DMS53 (cell line): Measurements from ENCODE around the gene DAPK1.

Experiments used
- DNase-seq: peaks from one replicate; lab custom pipeline; 2025; lab: John Stamatoyannopoulos, UW

DAPK1 gene

DNA sequence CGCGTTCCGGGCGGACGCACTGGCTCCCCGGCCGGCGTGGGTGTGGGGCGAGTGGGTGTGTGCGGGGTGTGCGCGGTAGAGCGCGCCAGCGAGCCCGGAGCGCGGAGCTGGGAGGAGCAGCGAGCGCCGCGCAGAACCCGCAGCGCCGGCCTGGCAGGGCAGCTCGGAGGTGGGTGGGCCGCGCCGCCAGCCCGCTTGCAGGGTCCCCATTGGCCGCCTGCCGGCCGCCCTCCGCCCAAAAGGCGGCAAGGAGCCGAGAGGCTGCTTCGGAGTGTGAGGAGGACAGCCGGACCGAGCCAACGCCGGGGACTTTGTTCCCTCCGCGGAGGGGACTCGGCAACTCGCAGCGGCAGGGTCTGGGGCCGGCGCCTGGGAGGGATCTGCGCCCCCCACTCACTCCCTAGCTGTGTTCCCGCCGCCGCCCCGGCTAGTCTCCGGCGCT lies at the start of gene DAPK1:
TSS of gene DAPK1 (plus strand) at position 264 of the 442 bp plus-strand sequence. CDS start 1,211 bp downstream, outside the sequence.
- peak; percentile 74 for DNase-seq

DNA sequence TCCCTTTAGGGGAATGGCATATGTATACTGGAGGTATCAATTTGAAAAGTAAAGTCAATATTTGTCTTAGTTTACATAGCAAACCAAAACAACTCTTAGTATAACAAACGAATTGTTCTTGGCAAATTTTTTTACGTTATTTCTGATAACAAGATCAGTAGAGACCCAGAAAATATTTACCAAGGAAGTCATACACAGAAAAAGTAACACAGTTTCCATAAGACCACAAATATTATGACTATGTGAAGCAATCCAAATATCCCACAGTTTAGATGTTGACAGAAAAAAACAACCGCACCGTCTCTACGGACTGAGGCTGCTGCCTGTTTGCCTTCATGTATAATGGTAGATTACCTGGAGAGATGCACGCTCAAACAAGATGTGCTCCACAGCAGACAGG lies 46.5 kb upstream of the DAPK1 start:
- DNase-seq, result peak; percentile 67

DNA sequence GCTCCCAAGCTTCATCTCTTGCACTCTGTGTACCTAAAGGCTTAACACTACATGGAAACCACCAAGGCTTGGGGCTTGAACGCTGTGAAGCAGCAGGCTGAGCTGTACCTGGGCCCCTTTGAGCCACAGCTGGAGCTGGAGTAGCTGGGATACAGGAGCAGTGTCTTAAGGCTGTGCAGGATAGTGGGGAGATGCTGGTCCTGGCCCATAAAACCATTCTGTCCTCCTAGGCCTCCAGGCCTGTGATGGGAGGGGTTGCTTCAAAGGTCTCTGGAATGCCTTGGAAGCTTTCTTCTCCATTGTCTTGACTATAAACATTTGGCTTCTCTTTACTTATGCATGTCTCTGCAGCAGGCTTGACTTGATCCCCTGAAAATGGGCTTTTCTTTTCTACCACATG lies 42.3 kb upstream of the DAPK1 start:
- DNase-seq, result no peak

DNA sequence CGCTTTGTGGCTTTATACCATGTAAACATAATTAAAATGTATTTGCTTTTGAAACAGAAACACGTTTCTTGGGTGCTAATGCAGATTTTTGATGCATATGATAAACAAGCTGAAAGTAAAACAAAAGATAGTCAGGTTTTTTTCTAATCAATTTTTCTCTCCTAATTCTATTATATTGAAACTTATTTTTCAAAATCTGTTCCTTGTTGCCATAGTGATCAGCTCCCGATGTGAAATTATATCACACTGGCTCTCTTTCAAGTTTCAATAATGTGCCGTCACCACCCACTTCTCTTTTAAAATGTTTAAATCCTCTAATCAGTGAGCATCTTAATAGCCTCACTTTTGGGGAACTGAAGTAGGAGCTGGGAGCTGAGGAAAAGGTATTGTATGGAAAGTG lies 36.4 kb upstream of the DAPK1 start:
- DNase-seq, result no peak

DNA sequence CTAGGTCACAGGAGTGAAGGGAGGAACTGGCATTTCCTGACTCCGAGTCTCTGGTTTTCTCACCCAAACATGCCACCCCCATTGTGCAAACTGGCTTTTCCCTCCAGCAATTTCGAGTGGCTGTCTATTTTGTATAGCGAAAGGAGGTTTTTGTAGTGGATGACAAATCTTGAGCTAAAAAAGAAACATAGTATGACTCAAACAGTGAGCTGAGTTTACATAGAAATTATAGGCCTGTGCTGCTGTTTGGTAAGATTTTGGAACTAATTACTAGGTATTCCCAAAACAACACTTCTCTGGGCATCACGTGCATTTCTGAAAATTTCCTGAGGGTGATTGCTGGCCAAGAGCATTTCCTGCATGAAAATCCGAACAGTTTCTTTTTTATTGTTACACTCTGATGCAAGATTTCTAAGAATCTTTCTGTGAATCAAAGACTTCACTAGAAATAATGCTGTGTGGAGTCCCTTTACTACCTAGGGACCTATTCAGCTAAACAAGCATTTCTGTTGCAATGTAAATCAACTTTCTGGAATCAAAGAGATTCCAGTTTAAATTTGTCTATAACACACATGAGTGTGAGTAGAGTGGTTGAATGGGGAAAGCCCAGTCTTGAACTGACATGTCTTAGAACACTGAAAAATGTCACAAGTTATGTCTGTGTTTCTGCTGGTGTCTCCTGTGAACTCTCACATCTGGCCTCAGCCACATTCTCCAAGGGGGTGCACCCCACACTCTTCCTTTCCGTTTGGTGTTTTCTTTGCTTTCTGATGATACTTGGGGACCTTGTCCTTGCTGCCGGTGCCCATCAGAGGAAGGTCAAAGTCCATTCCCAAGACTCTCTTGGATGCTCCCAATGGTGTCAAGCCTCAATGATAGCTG lies 33.3 kb upstream of the DAPK1 start:
- DNase-seq, result no peak

DNA sequence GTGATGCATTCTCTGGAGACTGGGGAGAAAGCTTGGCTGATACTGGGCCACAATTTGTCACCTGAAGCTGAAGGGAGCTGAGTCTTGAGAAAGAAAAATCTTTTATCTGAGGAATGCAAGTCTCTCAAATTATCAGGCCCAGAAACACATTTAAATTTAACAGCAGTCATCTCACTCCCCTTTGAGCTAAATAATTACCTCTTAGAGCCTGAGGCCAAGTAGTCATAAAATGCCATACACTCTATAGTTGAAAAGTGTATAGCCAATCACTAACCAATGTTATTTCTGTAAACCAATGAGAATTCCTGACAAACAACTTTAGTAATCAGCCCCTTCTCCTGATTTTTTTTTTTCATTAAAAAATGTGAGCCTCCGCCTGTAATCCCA lies 32.7 kb upstream of the DAPK1 start:
- no peak for DNase-seq

DNA sequence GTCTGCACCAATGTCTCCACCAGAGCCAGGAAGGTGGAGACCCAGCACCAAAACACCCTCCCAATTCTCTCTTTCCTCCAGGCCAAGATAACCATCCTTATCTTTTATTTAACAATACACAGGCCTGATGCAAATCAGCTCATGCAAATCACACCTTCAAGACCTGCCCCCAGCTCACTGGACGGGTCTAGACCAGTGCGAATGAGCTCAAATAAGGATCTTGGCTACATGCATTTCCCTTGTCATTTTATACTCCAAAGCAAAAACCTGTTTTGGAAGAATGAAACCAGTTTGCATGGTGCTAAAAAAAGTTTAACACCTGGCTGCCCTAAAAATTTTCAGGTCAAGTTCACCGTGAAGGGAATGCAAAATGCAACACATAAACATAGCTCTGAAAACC lies 31.9 kb upstream of the DAPK1 start:
- no peak for DNase-seq

DNA sequence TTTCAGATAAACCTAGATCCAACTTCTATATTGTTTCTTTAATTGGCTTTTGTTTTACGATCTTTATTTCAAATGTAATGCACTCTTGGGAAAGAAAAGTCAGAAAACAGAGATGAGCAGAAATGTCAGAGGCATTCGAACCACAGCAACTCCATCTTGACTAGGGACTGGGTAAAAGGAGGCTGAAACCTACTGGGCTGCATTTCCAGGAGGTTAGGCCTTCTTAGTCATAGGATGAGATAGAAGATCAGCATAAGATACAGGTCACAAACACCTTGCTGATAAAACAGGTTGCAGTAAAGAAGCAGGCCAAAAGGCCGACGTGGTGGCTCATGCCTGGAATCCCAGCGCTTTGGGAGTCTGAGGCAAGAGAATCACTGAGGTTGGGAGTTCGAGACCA lies 30.5 kb upstream of the DAPK1 start:
- no peak for DNase-seq

DNA sequence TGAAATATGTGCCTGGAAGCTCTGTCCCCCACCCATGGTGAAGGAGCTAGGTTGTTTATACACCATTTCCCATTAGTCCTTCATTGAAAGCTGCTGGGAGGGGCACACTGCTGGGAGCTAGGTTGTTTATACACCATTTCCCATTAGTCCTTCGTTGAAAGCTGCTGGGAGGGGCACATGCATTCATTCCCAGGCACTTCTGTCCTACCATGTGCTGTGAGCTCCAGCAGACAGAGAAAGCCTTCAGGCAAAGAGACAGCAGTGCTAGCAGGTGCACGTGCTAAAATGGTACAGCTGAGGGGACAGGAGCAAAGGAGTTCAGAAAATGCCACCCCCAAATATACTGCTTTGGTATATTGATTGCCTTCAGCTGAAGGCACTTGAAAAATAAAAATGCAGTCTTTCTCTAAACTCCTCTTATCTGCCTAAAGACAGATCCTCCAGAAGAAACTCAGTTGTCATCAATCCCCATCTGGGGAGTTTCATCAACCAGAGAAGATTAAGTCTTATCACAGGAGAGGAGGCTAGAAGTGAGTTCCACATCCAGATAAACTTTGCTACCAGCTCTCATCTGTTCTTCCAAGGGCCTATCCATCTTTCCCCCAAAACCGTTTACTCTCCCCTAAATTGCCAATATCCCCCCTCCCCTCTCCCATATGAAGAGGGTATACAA lies 27.7 kb upstream of the DAPK1 start:
- DNase-seq, result no peak

DNA sequence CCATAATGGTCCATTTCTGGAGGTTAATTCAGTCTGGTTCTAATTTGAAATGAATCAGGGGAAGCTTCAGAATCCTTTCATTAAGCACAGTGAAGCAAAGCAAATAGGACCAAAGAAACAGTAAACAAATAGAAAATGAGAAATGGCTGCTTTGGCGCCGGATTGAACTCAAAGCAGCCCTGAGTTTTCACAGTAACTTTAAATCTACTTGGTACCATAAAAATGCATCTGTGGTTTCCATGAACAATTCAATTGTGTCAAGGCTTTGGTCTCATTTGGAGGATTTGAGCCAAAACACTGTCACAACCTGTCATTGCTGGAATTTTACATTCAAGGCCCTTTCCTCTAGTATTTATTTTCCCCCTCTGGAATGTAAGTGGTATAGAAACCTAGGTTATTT lies 25.9 kb upstream of the DAPK1 start:
- no peak for DNase-seq

DNA sequence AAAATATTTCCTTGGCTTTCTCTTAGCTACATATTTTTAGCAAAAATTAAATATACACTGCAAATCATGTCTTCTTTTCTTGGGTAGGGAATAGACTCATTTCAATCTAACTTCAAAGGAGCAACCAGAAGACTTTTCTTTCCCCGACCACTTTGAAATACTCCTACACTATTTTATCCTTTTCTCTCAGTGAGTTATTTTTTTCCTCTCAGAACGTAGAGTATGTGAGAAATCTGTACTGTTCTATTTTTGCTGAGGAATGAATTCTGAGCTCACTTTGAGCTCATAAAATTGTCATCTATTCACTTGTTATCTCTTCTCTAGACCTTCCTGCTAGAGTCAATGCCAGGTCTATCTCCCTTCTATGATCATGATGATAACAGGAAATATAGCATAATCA lies 22.2 kb upstream of the DAPK1 start:
- no peak for DNase-seq

DNA sequence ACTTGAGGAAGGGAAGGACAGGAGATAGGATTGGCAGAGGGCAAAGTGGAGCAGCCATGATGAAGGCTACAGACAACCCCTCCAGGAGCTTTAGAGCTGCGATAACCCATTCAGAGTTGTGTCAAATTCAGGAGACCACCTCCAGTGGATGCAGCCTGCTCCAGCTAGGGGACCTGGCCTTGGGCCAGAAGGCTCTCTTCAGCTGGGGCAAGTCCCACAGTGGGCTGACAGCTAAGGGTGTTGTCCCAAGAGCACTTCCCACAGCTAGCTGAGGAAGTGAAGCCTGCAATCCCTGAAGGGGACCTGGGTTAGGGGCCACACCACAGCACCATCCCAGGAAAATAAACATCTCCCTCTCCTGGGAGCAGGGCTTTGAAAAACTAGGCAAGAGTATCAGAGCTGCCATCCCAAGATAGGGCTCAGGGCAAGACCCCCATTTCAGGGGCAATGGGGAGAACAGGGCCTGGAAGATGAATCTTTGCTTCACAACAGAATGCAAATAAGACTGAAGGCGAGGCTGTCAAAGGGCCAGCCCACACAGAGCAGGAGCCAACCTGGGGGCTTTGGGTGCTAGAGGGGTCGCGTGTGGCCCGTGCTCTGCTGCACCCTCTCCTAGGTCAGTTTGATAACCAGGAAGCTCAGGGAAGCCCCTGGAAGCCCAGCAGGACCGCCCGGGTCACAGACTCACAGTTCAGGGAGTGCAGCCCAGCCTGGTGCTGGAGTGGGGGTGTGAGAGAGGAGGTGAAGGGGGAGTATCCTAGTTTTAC lies 19.3 kb upstream of the DAPK1 start:
- DNase-seq, result no peak

DNA sequence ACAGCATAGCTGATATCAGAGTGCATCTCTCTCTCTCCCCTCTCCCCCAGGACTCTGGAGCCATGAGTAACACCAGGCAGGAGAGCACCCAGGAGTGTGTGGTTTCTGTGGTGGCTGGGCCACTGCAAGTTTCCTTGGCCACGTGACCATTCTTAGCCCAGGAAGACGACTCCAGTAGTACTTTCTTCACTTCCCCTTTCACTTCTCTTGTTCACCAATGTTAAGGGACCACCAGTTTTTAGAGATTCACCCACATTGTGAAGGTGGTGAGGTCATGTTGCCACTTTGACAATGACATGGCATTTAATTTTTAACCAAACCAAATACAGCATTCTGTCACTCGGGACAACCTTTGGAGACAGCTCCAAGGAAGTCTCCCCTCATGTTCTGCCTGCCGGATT lies 17.9 kb upstream of the DAPK1 start:
- no peak for DNase-seq

DNA sequence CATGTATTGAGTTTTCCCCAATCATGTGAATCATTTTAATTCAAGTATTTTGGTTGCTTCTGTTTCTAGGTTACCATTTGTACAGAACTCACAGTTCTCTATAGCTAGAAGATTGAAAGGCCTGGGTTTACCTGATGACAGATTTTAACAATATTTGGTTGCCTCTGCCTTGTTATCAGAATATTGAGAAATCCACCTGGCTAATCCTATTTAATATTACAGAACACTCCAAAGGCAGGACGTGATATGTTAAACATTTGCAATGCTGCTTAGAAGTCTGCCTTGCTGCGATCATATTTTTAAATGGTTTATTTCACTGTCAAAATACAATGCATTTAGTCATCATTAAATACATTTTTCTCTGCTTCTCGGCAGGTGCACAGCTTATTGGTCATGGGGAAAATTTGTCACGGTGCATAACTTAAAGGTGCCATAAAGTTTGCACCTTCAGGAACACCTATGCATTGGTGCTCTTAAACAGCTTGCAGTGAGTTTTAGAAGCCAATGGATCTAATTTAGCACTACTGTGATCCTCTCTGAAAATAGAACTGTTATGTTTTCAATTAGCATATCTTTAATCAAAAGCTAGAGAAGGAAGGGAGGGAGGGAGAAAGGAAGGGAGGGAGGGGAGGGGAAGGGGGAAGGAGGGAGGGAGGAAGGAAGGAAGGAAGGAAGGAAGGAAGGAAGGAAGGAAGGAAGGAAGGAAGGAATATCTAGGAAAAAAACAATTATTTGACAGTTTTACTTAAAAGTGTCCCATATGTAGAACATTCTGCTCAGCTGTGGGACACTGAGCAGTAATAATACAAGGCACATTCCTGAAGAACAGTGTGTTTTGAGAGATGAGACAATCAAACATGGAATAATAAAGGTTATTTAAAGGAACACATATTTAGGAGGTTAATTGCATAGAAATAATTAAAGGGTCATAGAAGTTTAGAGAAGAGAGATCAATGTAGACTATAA lies 15.5 kb upstream of the DAPK1 start:
- no peak for DNase-seq

DNA sequence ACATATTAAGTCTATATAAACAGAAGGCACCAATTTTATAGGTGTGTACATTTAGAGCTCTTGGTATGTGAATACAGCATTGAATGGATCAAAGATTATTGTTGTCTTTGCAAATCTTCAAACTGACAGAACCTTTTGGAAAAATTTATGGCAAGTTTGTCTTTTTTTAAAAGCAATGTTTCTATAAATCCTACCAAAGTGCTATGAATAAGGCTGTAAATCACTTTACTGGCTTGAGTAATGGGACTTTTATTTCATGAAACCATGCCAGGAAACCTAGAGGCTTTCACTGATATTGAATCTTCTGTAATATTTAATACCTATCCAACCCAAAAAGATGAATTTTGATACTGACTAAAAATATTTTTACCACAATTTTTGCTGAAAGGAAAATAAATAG lies 7.4 kb upstream of the DAPK1 start:
- DNase-seq, result no peak

DNA sequence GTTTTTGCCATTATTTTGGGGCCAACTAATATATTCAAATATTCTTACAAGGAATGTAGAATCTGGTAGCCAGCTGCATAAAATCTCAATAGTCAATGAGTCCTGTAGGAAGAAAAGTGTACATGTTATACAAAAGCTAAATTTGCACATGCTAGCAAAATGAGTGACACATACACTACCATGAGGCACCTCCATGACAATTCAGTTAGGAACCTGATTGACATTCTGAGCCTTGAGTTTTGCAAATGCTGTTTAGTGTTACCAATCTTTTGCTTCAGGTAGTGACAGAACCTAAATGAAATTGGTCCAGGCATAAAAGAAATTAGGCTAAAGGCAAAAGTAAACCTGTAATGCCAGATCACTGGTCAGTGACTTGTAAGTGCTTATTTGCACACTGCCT lies 6.8 kb upstream of the DAPK1 start:
- no peak for DNase-seq

DNA sequence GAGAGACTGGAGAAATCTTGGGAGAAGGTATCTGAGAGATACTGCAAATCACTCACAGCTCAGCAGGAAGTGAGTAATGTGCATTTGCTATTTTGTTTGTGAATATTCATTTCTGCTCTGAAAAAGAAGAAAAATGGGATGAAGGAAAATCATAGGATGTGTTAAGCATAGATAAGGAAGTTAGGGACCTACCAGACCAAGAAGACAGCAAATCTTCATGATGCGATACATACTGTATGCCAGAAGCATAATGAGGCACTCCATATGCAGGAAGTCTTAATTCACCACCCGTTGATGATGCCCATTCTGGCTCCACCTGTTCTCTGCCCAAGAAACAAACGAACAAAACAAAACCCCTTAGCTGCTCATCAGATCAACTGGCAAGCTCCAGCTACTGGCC lies 6.1 kb upstream of the DAPK1 start:
- DNase-seq, result no peak

DNA sequence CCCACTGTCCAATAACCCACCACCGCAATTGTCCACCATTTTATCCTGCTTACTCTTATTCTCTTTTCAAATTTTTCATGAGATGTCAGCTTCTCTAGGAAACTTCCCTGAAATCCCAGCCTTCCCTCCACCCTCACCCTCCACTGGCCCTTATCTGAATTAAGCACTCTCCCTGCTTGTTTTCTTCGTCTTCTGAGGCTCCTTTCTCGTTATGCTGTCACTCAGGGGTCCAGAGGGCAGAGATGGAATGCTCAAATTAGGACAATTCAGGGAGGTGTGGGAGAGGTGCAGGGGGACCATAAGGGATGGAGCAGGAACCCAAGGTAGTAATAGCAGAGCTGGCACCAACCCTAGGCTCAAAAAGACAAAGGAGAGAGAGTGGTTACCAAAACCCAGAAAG lies 5.0 kb upstream of the DAPK1 start:
- DNase-seq, result no peak

DNA sequence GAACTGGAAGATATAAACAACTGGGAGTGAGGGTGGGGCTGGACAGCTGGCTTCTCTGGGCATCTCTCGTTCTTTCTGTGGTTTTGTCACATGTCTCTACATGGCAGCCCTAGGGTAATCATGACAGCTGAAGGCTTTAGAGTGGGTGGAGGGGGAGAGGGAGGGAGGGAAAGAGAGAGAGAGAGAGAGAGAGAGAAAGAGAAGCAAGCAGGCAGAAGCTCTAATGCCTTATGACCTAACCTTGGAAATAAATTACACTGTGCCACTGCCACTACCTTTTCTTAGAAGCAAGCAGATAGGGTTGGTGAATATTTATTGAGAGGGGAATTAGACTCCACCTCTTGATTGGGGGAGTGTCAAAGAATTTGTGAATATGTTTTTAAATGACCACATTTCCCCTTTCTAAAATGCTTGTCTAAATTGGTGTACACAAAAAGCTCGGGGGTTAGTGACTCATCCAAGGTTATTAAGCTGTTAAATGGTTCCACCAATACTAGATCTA lies 2.6 kb upstream of the DAPK1 start:
- DNase-seq, result peak; percentile 6

DNA sequence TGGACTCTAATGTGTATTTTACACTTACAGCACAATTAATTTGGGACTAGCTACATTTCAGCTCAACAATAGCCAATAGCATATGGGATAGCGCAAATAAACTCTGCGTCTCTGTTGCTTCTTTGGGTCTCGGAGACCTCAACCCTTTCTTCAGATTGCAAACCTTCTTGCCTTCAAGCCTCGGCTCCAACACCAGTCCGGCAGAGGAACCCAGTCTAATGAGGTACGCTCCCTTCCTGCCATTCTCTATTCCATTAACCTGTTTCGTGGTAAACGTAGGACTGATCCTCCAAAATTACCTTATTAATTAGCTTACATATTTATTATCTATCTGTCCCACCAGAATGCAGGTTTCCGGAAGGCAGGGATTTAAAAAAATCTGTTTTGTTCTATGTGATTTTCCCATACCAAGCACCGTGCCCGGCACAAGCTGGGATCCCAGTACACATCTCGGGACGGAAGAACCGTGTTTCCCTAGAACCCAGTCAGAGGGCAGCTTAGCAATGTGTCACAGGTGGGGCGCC lies 525 bp upstream of the DAPK1 start:
- DNase-seq, result peak; percentile 42
